Pericardium fibroblast (primary cell): ENCODE measurements around the gene SLC3A2. TPM values are rescaled to one million over a fixed set of nuclear protein-coding genes. Genes with fewer than 3 reads are reported as not detected.

Experiments used
- total RNA-seq: library from RNA; depleted of rRNA; stranded (reverse); fragments of >200 nt; gene quantifications from 2 replicates; pipeline ENCODE4 v1.2.3, GENCODE V29; 2015

SLC3A2 gene
- total RNA-seq, result 211 and 250 TPM in 2 replicates

DNA sequence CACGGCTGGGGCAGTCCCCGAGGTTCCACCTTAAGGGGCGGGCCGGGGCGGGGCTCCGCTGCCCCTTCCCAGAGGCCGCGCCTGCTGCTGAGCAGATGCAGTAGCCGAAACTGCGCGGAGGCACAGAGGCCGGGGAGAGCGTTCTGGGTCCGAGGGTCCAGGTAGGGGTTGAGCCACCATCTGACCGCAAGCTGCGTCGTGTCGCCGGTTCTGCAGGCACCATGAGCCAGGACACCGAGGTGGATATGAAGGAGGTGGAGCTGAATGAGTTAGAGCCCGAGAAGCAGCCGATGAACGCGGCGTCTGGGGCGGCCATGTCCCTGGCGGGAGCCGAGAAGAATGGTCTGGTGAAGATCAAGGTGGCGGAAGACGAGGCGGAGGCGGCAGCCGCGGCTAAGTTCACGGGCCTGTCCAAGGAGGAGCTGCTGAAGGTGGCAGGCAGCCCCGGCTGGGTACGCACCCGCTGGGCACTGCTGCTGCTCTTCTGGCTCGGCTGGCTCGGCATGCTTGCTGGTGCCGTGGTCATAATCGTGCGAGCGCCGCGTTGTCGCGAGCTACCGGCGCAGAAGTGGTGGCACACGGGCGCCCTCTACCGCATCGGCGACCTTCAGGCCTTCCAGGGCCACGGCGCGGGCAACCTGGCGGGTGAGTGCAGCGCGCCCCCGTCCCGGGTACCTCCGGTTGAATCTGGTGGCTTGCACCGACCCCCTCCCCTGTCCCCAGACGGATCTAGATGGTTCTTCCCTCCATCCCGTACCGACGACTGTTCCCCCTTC is at the start of gene SLC3A2:
SLC3A2 (plus strand) TSS at position 94 of the 776 bp plus-strand sequence; CDS start at position 222, 128 bp downstream.

GRCh38 chr11:62831520-62832335 is 49.0 kb upstream of the SLC3A2 start, which contains the start of gene STX5:
Gene STX5, minus strand, starts transcription at chr11:62832051. Its CDS starts 808 bp downstream, at chr11:62831243.

DNA sequence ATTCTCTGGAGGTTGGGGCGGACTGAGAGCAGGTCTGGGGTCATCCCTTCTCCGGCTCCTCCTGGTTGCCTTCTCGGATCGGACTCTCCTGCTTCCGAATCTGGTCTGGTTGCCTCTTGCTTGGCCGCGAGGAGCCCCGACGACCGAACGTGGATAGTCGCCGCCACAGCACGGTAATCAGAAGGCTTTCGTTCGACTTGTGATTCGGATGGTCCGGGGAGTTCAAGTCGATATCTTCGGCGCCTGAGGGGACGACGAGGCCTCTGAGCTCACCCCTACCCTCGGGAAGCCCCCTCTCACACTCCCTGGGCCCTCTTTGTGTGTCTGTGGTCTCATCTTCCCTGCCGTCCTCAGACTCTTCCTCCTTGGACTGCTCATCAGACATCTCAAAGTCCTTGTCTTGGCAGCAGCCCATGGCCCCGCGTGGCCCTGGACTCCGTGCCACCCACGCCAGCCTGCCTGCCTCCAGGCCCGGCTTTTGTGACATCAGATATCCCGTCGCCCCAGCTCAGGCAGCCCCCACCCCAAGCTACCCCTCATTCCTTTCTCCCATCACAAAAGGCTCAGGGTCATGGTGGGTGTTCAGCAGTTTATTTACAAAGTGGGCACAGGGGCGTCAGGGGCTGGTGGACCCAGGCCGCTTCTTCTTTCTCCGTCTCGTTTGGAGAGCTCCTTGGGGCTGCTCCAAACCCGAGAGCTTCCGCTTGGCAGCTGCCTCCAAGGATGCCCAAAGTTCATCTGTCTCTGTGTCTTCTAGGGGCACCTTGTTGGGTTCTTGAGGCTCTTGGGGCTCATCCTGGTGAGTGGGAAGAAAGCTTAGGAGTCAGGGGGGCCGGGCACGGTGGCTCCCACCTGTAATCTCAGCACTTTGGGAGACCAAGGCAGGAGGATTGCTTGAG is 48.1 kb upstream of the SLC3A2 start, which contains the start of gene TEX54:
TEX54 (minus strand) TSS at position 506 of the 899 bp plus-strand sequence.

DNA sequence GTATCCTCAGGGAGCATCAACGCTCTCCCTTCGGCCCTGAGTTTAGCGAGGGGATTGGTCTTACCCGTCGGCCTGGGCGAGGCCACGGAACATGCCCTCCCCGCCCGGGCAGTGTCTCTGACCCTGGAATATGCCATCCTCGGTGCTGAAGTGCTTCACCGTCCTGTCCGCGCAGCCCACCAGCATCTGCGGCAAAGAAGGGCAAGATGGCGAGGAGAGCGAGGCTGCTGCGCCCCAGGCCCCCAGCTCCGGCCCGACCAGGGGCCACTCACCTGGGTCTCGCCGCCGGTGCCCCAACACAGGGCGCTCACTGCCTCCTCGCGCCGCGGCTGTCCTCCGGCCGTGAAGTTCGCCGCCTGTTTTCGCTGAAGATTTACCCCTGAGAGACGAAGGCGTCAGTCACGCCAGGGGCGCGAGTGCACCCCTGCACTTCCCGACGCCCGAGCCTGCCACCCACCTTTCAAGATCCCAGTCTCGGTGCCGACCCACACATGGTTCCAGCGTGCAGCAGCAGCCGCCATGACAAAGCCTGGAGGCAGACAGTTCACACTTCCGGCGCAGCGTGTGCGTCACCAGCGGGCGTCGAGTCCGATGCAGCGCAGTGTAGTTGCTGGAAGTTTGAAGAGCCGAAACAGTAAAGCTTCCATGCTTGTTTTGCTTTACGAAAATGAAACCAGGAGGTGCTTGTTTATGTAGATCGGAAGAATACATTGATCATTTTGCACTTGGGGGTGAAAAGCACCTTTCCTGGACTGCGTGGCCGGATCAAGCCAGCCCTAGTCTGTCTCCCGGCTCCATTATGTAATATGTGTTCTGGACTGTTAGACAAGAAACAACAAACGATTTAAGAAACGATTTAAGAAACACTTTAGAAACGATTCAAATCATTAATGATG is 41.4 kb upstream of the SLC3A2 start, which contains the start of gene WDR74:
WDR74 (minus strand) TSS at position 541 of the 896 bp plus-strand sequence; CDS start at position 521, 20 bp downstream.

GRCh38 chr11:62921201-62921572 is 40.5 kb downstream of the SLC3A2 start, which contains the start of gene CHRM1:
Gene CHRM1, minus strand, starts transcription at chr11:62921363. Its CDS starts 10,263 bp downstream, at chr11:62911100.

Other genes starting within 250 kb of the SLC3A2 start
- gene GANAB, start 234.3 kb upstream of the SLC3A2 start, total RNA-seq, result 226 and 265 TPM in 2 replicates
- 19.7 and 23.8 TPM in 2 replicates for gene INTS5, start 227.6 kb upstream of the SLC3A2 start, total RNA-seq
- 24.9 and 34.9 TPM in 2 replicates for gene C11orf98, start 215.7 kb upstream of the SLC3A2 start, total RNA-seq
- gene CSKMT, start 215.6 kb upstream of the SLC3A2 start, total RNA-seq, result 4.9 and 11.0 TPM in 2 replicates
- 10.3 and 11.5 TPM in 2 replicates for gene UQCC3, start 209.2 kb upstream of the SLC3A2 start, total RNA-seq
- 2.6 and 4.5 TPM in 2 replicates for gene LBHD1, start 208.6 kb upstream of the SLC3A2 start, total RNA-seq
- gene UBXN1, start 201.8 kb upstream of the SLC3A2 start, total RNA-seq, result 103 and 276 TPM in 2 replicates
- gene LRRN4CL, start 191.4 kb upstream of the SLC3A2 start, total RNA-seq, result 5.3 and 18.2 TPM in 2 replicates
- 35.5 and 69.3 TPM in 2 replicates for gene BSCL2, start 173.5 kb upstream of the SLC3A2 start, total RNA-seq
- not detected in 2 replicates for gene GNG3, start 173.2 kb upstream of the SLC3A2 start, total RNA-seq
- 7.5 and 10.1 TPM in 2 replicates for gene HNRNPUL2, start 153.4 kb upstream of the SLC3A2 start, total RNA-seq
- 33.3 and 34.9 TPM in 2 replicates for gene TTC9C, start 152.4 kb upstream of the SLC3A2 start, total RNA-seq
- 6.1 and 8.3 TPM in 2 replicates for gene ZBTB3, start 126.7 kb upstream of the SLC3A2 start, total RNA-seq
- gene POLR2G, start 119.3 kb upstream of the SLC3A2 start, total RNA-seq, result 77.4 and 86.6 TPM in 2 replicates
- gene TAF6L, start 109.5 kb upstream of the SLC3A2 start, total RNA-seq, result 13.7 and 17.6 TPM in 2 replicates
- 75.6 and 85.9 TPM in 2 replicates for gene TMEM179B, start 93.5 kb upstream of the SLC3A2 start, total RNA-seq
- 31.0 and 34.3 TPM in 2 replicates for gene TMEM223, start 88.9 kb upstream of the SLC3A2 start, total RNA-seq
- 26.2 and 38.2 TPM in 2 replicates for gene NXF1, start 75.5 kb upstream of the SLC3A2 start, total RNA-seq
- 30.7 and 35.2 TPM in 2 replicates for gene STX5, start 48.8 kb upstream of the SLC3A2 start, total RNA-seq
- not detected in 2 replicates for gene TEX54, start 48.1 kb upstream of the SLC3A2 start, total RNA-seq
- 40.7 and 56.0 TPM in 2 replicates for gene WDR74, start 41.3 kb upstream of the SLC3A2 start, total RNA-seq
- gene CHRM1, start 40.5 kb downstream of the SLC3A2 start, total RNA-seq, result not detected in 2 replicates
- not detected in 2 replicates for gene SLC22A6, start 104.1 kb downstream of the SLC3A2 start, total RNA-seq
- not detected in 2 replicates for gene SLC22A8, start 134.9 kb downstream of the SLC3A2 start, total RNA-seq